Pancreas (tissue), 10 donors: ENCODE measurements around the gene MARS1. TPM values are rescaled to one million over a fixed set of nuclear protein-coding genes. Genes with fewer than 3 reads are reported as not detected.

Source experiments
- ATAC-seq, 4 donors: fragments of 200-7000 bp; cut with Tn5 transposase; one replicate each; pipeline versions ENCODE4 v1.8.0 to v1.9.1; 2020; ENCODE audit warnings: mild to moderate bottlenecking in 4 of 4, moderate library complexity in 4 of 4
- DNase-seq, 6 donors: peaks; one replicate each; pipeline ENCODE4 v3.0.0-alpha.2; 2020
- FAIRE-seq: peaks from 2 replicates; lab custom pipeline; 2012; peaks lifted over from hg19 to GRCh38; lab: Jason Lieb, UNC
- H3K27ac ChIP-seq, 4 donors: fragments of 200-600 bp; sonication (generic); 1 replicate in 3 of 4; 2 replicates in 1 of 4; pipeline versions ENCODE4 v1.5.0 to v1.8.0; 2020
- H3K27me3 ChIP-seq, 4 donors: fragments of 200-600 bp; one replicate each; pipeline ENCODE4 v1.8.0; 2021
- H3K36me3 ChIP-seq, 3 donors: fragments of 200-600 bp; sonication (generic) in 1 of 3; one replicate each; pipeline versions ENCODE4 v1.5.0 to v1.8.0; 2020 to 2021
- H3K4me1 ChIP-seq, 3 donors: fragments of 200-600 bp; one replicate each; pipeline ENCODE4 v1.8.0; 2021
- H3K4me3 ChIP-seq, 4 donors: fragments of 200-600 bp; sonication (generic) in 2 of 4; one replicate each; pipeline versions ENCODE4 v1.5.0 to v1.8.0; 2020 to 2021
- H3K9me3 ChIP-seq, 4 donors: fragments of 200-600 bp; one replicate each; pipeline ENCODE4 v1.8.0; 2021
- WGBS, 2 donors: extraction: QIAGEN DNeasy Blood & Tissue Kit; methylation state at CpG; one replicate each; pipeline ENCODE4 v1.1.7; 2013; 5-methylcytosine and 5-hydroxymethylcytosine counted together
- intact Hi-C, 3 donors: fragments of 100-400 bp; cut with DNase I; formaldehyde crosslinking; loops; one replicate each; pipeline versions ENCODE4 v1.11.1 to v1.14.2; 2022
- polyA plus RNA-seq, 2 donors: library from polyadenylated mRNA; stranded (reverse); fragments of 200-250 nt; gene quantifications; one replicate each; pipeline ENCODE4 v1.2.3, GENCODE V29; 2013
- total RNA-seq, 6 donors: library from RNA; stranded (reverse); fragmentation: NEBNext Ultra II Directional in 4 of 6; extraction: Animal tissue kit (Norgen Biotek cat#: 25700) in 4 of 6; gene quantifications; one replicate each; pipeline versions ENCODE4 v1.2.1 to v1.2.4, GENCODE V29; 2021 to 2023
- TF ChIP-seq, protein P1 (sequence below), 4 donors: fragments of 200-600 bp; sonication (generic) in 3 of 4; IDR thresholded peaks; one replicate each; pipeline versions ENCODE4 v1.5.0 to v1.8.0; 2021; ENCODE audit warnings: antibody characterized with exemption in 4 of 4
- donor health status: healthy with polysubstance abuse.
- donor health status: DM: no; HTN: no; CAD: no; lungs with moderate emphysema.
- donor health status: DM: no; HTN: no; CAD: no.
- donor health status: control.
- donor health status: control.
- donor health status: Bipolar disorder and iron deficiency.
- donor health status: DM: yes; HTN: yes; CAD: no.
- donor health status: DM: no; HTN: no; CAD: no.
- donor health status: DM: no; HTN: no; CAD: no.
- donor health status: DM: yes; HTN: yes; CAD: no.

Gene MARS1
- total and polyA plus RNA-seq, 8 donors = 33.4 to 210 (median 88.8) TPM

DNA sequence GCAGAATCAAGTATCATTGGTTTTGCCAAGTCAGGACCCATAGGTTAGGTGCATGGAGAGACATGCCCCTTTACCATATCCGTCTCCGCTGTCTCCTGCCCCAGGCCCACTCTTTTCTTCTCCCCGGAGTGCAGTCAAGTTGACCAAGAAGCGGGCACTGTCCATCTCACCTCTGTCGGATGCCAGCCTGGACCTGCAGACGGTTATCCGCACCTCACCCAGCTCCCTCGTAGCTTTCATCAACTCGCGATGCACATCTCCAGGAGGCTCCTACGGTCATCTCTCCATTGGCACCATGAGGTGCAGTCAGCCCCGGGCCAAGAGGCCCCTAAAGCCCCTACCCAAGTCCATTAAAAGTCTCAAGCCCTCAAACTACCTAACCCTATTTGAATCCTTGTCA lies 23.3 kb upstream of the MARS1 start:
- Histone ChIP-seq H3K9me3 (no peaks in the 10 kb centered on the region), H3K27me3 (no peaks in the 10 kb centered on the region), H3K4me3 (no peak overlapping the region), H3K4me1 (peaks cover 0 to 10% (median 8%) of the 10 kb centered on the region in 3 donors), H3K36me3 (no peaks in the 10 kb centered on the region), H3K27ac (no peak overlapping the region)
- ATAC-seq = no peak
- 76 to 82% methylated on average over 12 of the region's 12 CpGs for WGBS, 2 donors
- intact Hi-C loops = no loop called here
- TF ChIP-seq, protein P1, sequence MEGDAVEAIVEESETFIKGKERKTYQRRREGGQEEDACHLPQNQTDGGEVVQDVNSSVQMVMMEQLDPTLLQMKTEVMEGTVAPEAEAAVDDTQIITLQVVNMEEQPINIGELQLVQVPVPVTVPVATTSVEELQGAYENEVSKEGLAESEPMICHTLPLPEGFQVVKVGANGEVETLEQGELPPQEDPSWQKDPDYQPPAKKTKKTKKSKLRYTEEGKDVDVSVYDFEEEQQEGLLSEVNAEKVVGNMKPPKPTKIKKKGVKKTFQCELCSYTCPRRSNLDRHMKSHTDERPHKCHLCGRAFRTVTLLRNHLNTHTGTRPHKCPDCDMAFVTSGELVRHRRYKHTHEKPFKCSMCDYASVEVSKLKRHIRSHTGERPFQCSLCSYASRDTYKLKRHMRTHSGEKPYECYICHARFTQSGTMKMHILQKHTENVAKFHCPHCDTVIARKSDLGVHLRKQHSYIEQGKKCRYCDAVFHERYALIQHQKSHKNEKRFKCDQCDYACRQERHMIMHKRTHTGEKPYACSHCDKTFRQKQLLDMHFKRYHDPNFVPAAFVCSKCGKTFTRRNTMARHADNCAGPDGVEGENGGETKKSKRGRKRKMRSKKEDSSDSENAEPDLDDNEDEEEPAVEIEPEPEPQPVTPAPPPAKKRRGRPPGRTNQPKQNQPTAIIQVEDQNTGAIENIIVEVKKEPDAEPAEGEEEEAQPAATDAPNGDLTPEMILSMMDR (IDR thresholded peaks at IDR 0.05) = no peak
- FAIRE-seq = no peak
- no peak for DNase-seq

DNA sequence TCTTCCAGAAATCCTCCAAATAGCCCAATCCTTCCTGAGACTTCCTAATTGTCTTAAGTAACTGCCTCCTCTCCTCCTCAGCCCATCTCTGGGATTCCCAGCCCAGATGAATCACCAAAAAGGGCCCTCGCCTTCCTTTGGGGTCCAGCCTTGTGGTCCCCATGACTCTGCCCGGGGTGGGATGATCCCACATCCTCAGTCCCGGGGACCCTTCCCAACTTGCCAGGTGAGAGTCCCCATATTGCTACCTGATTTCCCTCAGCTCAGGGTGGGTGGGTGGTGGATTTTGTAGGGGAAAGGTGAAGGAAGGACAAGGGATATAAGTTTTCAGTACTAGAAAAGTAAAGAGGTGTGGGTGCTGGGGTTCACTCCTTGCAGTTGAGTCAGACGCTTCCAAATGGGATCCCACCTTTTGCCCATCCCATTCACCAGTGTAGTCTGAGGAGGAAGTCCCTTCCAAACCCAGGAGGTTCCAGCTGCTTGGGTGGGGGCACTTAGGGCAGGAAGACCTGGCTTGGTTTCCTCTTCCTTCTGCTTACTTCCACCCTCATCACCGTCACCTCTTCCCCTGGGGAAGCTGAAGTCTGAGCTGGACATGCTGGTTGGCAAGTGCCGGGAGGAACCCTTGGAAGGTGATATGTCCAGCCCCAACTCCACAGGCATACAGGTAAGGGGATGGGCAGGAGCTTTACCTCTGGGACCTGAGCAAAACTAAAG lies 22.7 kb upstream of the MARS1 start:
- H3K9me3 ChIP-seq = no peaks in the 10 kb centered on the region
- H3K4me3 ChIP-seq = no peak overlapping the region
- TF ChIP-seq, protein P1 (IDR thresholded peaks at IDR 0.05) = no peak
- WGBS, 2 donors = 63 to 71% methylated on average over 6 of the region's 6 CpGs
- intact Hi-C loops = no loop called here
- peaks cover 0 to 10% (median 8%) of the 10 kb centered on the region in 3 donors for H3K4me1 ChIP-seq
- no peak for DNase-seq
- FAIRE-seq = no peak
- no peak for ATAC-seq
- H3K36me3 ChIP-seq = no peaks in the 10 kb centered on the region
- no peaks in the 10 kb centered on the region for H3K27me3 ChIP-seq
- H3K27ac ChIP-seq = no peak overlapping the region

DNA sequence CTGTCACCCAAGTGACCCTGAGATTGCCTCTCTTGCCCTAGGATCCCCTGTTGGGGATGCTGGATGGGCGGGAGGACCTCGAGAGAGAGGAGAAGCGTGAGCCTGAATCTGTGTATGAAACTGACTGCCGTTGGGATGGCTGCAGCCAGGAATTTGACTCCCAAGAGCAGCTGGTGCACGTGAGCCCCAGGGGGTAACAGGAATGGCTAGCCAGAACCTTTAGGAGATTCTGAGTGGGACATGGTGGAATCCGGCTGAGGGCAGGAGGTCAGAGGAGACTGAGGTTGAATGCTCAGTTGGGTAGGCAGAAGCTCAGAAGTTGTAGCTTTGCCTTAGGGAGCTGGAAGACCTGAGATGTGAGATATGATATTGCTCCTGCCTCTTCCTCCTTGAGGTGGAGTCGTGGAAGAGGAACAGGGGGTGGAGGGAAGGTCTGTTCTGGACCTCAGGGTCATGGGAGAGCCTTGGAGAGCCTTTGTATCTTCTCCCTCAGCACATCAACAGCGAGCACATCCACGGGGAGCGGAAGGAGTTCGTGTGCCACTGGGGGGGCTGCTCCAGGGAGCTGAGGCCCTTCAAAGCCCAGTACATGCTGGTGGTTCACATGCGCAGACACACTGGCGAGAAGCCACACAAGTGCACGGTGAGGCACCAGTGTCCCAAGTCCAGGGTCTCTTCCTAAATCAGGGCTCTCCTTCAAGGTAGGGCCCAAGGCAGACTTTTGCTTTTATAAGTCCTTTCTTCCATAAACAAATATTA lies 21.9 kb upstream of the MARS1 start:
- Histone ChIP-seq H3K4me3 (no peak overlapping the region), H3K9me3 (no peaks in the 10 kb centered on the region), H3K27me3 (no peaks in the 10 kb centered on the region), H3K27ac (no peak overlapping the region), H3K4me1 (peaks cover 0 to 9% (median 5%) of the 10 kb centered on the region in 3 donors), H3K36me3 (no peaks in the 10 kb centered on the region)
- ATAC-seq = no peak
- no peak for DNase-seq
- TF ChIP-seq, protein P1 (IDR thresholded peaks at IDR 0.05) = no peak
- WGBS, 2 donors = 50 to 59% methylated on average over 14 of the region's 14 CpGs
- intact Hi-C loops = no loop called here
- FAIRE-seq = no peak

DNA sequence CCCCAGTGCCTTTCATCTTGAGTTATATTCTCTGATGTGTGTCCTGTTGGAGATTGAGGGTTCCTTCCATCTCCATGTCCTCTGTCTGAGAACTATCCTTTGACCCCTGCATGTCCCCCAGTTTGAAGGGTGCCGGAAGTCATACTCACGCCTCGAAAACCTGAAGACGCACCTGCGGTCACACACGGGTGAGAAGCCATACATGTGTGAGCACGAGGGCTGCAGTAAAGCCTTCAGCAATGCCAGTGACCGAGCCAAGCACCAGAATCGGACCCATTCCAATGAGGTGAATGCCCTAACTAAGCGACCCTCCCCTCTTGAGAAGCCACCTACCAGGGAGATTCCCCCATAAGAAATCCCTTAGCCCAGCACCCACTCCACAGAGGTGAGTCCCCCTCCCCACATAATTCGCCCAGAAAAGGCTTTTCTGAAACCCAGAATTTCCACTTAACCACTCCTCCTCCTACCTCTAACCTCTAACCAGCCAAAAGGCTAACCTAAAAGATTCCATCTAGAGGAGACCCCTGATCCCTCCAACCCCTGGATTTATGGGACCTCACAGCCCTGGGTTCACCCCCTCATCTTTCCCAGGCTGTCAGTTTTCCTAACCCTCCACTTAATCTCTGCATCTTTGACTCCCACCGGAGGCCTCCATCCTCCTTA lies 20.5 kb upstream of the MARS1 start:
- Histone ChIP-seq H3K4me1 (no peaks in the 10 kb centered on the region), H3K36me3 (no peaks in the 10 kb centered on the region), H3K9me3 (no peaks in the 10 kb centered on the region), H3K27ac (no peak overlapping the region), H3K4me3 (no peak overlapping the region), H3K27me3 (no peaks in the 10 kb centered on the region)
- FAIRE-seq = no peak
- intact Hi-C loops = no loop called here
- DNase-seq = no peak
- TF ChIP-seq, protein P1 (IDR thresholded peaks at IDR 0.05) = no peak
- 58 to 74% methylated on average over 12 of the region's 12 CpGs for WGBS, 2 donors
- no peak for ATAC-seq
